Measurements from ENCODE around the gene B3GNT7. TPM values are rescaled to one million over a fixed set of nuclear protein-coding genes. Genes with fewer than 3 reads are reported as not detected.
"Not testable (repeated sequence)": the region's sequence is repeated elsewhere in the genome, so short reads cannot be mapped to it uniquely, and the experiment has no call there.

The B3GNT7 gene
- total and polyA plus RNA-seq, 5 donors from 2014 or later: not detected

DNA sequence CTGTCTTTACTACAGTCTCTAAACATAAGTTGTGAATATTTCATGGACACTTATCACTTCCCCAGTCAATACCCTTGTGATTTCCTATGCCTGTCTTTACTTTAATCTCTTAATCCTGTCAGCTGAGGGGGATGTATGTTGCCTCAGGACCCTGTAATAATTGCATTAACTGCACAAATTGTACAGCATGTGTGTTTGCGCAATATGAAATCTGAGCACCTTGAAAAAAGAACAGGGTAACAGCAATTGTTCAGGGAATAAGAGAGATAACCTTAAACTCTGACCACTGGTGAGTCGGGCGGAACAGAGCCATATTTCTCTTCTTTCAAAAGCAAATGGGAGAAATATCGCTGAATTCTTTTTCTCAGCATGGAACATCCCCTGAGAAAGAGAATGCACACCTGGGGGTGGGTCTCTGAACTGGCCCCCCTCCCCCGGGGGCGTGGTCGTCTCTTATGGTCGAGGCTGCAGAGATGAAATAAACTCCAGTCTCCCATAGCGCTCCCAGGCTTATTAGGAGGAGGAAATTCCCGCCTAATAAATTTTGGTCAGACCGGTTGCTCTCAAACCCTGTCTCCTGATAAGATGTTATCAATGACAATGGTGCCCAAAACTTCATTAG lies 19.4 kb upstream of the B3GNT7 start:
- H3K27me3 Mint-ChIP-seq: peaks cover 14% of the 10 kb centered on the region
- H3K4me3 ChIP-seq (ENCODE audit: low read depth, low read length); H3K27ac Mint-ChIP-seq; H3K36me3 Mint-ChIP-seq; H3K4me1 Mint-ChIP-seq; H3K27me3 ChIP-seq (ENCODE audit: control insufficient read depth, insufficient read depth, low read length); ATAC-seq (ENCODE audit: low read depth in 2 of 2); H3K27ac ChIP-seq (ENCODE audit: insufficient read depth, low read length, poor library complexity, severe bottlenecking); H3K36me3 ChIP-seq (ENCODE audit: control insufficient read depth, insufficient read depth, low read length); H3K4me1 ChIP-seq (ENCODE audit: control insufficient read depth, insufficient read depth, low read length, poor library complexity, severe bottlenecking); H3K9me3 ChIP-seq (ENCODE audit: control insufficient read depth in 2 of 2, low read length in 2 of 2); H3K4me3 Mint-ChIP-seq; H3K9me3 Mint-ChIP-seq; DNase-seq: not testable (repeated sequence)

DNA sequence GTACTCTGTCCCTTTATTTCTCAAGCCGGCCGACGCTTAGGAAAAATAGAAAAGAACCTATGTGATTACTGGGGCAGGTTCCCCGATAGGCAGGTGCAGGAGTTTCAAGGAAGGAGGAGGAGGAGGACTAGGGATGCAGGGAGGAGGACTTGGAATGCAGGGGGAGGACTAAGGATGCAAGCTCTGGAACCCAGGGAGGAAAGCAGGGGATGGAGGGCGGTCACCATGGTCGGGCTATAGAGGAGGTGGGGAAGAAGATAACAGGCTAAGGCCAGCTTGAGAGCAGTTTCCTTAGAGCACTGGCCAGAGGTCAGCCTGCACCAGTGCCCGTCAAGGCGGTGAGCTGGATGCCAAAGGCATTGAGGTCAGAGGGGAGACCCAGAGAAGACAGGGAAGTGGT lies 18.7 kb upstream of the B3GNT7 start:
- no peak for ATAC-seq (ENCODE audit: low read depth in 2 of 2)
- H3K9me3 Mint-ChIP-seq: peaks cover 0 to 3% (median 0%) of the 10 kb centered on the region in 7 donors

DNA sequence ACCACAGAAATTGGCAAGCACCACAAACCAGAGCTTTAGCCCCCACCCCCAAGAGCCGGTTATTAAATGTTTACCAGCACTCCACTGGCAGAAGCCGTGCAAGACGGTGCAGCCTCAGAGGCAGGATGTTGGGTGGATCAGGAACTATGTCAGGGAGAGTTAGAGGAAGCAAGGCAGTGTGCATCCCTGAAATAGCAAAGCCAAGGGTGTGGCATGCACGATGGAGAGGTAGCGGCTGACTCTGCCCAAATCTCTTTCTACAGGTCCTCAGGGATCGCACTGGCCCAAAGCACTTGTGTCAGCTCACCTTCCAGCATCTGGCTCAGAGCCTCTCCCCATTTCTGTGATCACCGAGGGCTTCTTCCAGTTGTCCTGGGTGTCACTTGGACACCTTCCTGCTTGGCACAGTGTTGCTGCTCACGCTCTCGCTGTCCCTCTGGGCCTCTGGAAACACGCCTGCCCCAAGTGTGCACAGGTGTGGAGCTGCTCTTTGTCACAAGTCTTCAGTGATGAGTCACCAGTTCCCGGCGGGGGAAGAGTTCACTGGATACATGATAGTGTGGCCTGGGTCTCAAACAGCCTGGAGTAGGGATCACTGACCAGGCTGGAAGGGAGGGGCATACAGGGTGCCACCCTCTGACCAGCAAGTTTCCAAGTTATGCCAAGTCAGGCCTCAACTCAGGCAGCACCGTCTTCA lies 17.3 kb upstream of the B3GNT7 start:
- ATAC-seq (ENCODE audit: low read depth in 2 of 2): no peak
- H3K9me3 ChIP-seq (ENCODE audit: control insufficient read depth in 2 of 2, low read length in 2 of 2): no peaks in the 10 kb centered on the region
- no peaks in the 10 kb centered on the region for H3K36me3 ChIP-seq (ENCODE audit: control insufficient read depth, insufficient read depth, low read length)
- no peaks in the 10 kb centered on the region for H3K4me1 ChIP-seq (ENCODE audit: control insufficient read depth, insufficient read depth, low read length, poor library complexity, severe bottlenecking)
- H3K36me3 Mint-ChIP-seq: no peaks in the 10 kb centered on the region
- no peak overlapping the region for H3K4me3 ChIP-seq (ENCODE audit: low read depth, low read length)
- peaks cover 0 to 3% (median 0%) of the 10 kb centered on the region in 7 donors for H3K9me3 Mint-ChIP-seq
- H3K27me3 Mint-ChIP-seq: peaks cover 14% of the 10 kb centered on the region
- H3K27ac ChIP-seq (ENCODE audit: insufficient read depth, low read length, poor library complexity, severe bottlenecking): no peak overlapping the region
- H3K4me3 Mint-ChIP-seq: no peak overlapping the region
- no peaks in the 10 kb centered on the region for H3K4me1 Mint-ChIP-seq
- H3K27me3 ChIP-seq (ENCODE audit: control insufficient read depth, insufficient read depth, low read length): no peaks in the 10 kb centered on the region
- H3K27ac Mint-ChIP-seq: no peak overlapping the region
- DNase-seq: no peak

More for the DNA sequence above, 18.7 kb upstream of the B3GNT7 start:
- Mint-ChIP-seq H3K4me3 (no peak overlapping the region), H3K4me1 (no peaks in the 10 kb centered on the region), H3K27ac (no peak overlapping the region), H3K36me3 (no peaks in the 10 kb centered on the region), H3K27me3 (peaks cover 14% of the 10 kb centered on the region)
- no peaks in the 10 kb centered on the region for H3K4me1 ChIP-seq (ENCODE audit: control insufficient read depth, insufficient read depth, low read length, poor library complexity, severe bottlenecking)
- no peak overlapping the region for H3K27ac ChIP-seq (ENCODE audit: insufficient read depth, low read length, poor library complexity, severe bottlenecking)
- H3K9me3 ChIP-seq (ENCODE audit: control insufficient read depth in 2 of 2, low read length in 2 of 2): no peaks in the 10 kb centered on the region
- no peaks in the 10 kb centered on the region for H3K36me3 ChIP-seq (ENCODE audit: control insufficient read depth, insufficient read depth, low read length)
- H3K4me3 ChIP-seq (ENCODE audit: low read depth, low read length): no peak overlapping the region
- no peaks in the 10 kb centered on the region for H3K27me3 ChIP-seq (ENCODE audit: control insufficient read depth, insufficient read depth, low read length)
- DNase-seq: no peak

DNA sequence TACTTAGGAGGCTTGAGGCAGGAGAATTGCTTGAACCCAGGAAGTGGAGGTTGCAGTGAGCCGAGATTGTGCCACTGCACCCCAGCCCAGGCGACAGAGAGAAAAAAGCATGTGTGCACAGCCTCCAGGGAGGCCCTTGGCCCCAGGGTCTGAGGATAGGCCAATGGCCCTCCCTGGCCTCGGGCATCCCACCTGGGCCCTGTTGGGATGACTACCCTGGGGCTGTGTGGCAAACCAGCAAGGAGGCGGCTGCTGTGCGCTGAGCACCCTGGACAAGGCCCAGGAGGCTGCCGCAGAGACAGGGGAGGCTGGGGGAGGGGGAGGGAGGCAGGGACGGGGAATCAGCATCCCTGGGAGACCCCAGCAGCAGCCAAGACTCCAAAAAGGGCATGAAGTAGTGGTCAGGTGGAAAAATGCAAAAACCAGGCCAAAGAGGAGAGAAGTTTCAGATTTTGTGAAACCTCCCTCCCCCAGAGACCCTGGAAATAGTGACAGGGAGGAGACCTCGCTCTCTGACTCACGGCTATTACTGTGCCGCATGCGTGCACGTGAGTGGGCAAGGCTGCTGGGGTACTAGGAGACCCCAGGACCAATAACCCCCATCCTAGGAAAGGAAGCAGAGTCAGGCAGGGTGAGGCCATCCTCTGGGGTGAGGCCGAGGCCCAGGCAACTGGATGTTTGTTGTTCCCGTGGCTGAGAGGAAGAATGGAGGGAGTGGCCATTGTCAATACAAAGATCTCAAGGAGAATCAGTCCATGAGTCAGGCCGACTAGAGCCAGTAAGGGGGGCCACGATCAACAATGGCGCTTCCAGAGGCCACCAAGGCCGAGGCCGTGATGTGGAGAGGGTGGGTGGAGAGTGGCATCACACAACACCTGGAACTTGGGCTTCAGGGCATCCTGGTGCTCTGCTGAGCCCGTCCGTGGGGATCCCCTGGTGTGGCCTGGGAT lies 16.0 kb upstream of the B3GNT7 start:
- Mint-ChIP-seq H3K27me3 (peaks cover 15% of the 10 kb centered on the region), H3K4me3 (no peak overlapping the region), H3K36me3 (no peaks in the 10 kb centered on the region), H3K27ac (no peak overlapping the region), H3K4me1 (no peaks in the 10 kb centered on the region), H3K9me3 (peaks cover 0 to 4% (median 0%) of the 10 kb centered on the region in 7 donors)
- ATAC-seq (ENCODE audit: low read depth in 2 of 2) (no peak), DNase-seq (no peak)
- Histone ChIP-seq H3K4me1 (ENCODE audit: control insufficient read depth, insufficient read depth, low read length, poor library complexity, severe bottlenecking) (no peaks in the 10 kb centered on the region), H3K4me3 (ENCODE audit: low read depth, low read length) (no peak overlapping the region), H3K9me3 (ENCODE audit: control insufficient read depth in 2 of 2, low read length in 2 of 2) (no peaks in the 10 kb centered on the region), H3K36me3 (ENCODE audit: control insufficient read depth, insufficient read depth, low read length) (no peaks in the 10 kb centered on the region), H3K27me3 (ENCODE audit: control insufficient read depth, insufficient read depth, low read length) (no peaks in the 10 kb centered on the region), H3K27ac (ENCODE audit: insufficient read depth, low read length, poor library complexity, severe bottlenecking) (no peak overlapping the region)

DNA sequence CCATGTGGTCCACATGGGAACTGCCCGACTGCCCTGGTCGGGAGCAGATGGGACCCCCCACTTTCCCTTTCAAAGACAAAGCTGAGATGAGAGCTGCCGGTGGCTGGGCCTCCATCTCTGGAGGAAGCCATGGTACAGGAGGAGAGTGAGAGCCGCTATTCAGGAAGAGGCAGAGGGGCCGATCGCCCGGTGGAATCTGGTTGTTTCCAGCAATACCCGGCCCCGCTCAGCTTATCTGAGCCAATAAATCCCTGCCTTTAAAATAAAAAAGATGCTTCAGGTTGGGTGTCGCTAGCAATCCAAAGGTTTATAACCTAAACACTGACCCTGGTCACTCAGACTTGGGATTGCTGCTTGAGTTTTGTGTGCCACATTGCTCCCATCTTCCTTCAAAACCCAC lies 15.2 kb upstream of the B3GNT7 start:
- no peak overlapping the region for H3K4me3 ChIP-seq (ENCODE audit: low read depth, low read length)
- H3K36me3 ChIP-seq (ENCODE audit: control insufficient read depth, insufficient read depth, low read length): no peaks in the 10 kb centered on the region
- Mint-ChIP-seq H3K4me3 (no peak overlapping the region), H3K27me3 (peaks cover 23% of the 10 kb centered on the region), H3K27ac (no peak overlapping the region), H3K36me3 (no peaks in the 10 kb centered on the region), H3K9me3 (peaks cover 0 to 7% (median 4%) of the 10 kb centered on the region in 7 donors), H3K4me1 (no peaks in the 10 kb centered on the region)
- no peaks in the 10 kb centered on the region for H3K4me1 ChIP-seq (ENCODE audit: control insufficient read depth, insufficient read depth, low read length, poor library complexity, severe bottlenecking)
- no peaks in the 10 kb centered on the region for H3K9me3 ChIP-seq (ENCODE audit: control insufficient read depth in 2 of 2, low read length in 2 of 2)
- H3K27me3 ChIP-seq (ENCODE audit: control insufficient read depth, insufficient read depth, low read length): no peaks in the 10 kb centered on the region
- ATAC-seq (ENCODE audit: low read depth in 2 of 2) (no peak), DNase-seq (no peak)
- H3K27ac ChIP-seq (ENCODE audit: insufficient read depth, low read length, poor library complexity, severe bottlenecking): no peak overlapping the region

DNA sequence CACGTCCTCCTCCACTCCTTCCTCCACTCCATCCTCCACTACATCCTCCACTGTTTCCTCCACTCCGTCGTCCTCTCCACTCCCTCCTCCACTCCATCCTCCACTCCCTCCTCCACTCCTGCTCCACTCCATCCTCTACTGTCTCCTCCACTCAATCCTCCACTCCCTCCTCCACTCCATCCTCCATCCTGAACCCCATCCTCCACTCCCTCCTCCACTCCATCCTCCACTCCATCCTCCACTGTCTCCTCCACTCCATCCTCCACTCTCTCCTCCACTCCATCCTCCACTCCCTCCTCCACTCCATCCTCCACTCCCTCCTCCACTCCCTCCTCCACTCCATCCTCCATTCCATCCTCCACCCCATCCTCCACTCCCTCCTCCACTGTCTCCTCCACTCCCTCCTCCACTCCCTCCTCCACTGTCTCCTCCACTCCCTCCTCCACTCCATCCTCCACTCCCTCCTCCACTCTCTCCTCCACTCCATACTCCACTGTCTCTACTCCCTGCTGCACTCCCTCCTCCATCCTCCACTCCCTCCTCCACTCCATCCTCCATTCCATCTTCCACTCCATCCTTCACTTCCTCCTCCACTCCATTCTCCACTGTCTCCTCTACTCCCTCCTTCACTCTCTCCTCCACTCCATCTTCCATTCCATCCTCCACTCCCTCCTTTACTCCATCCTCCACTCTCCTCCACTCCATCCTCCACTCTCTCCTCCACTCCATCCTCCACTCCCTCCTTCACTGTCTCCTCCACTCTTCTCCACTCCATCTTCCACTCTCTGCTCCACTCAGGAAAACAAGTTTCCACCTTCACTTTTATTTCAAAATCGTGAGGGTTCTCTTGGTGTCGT lies 14.3 kb upstream of the B3GNT7 start:
- Mint-ChIP-seq H3K27me3 (peaks cover 23% of the 10 kb centered on the region), H3K4me1 (no peaks in the 10 kb centered on the region)

DNA sequence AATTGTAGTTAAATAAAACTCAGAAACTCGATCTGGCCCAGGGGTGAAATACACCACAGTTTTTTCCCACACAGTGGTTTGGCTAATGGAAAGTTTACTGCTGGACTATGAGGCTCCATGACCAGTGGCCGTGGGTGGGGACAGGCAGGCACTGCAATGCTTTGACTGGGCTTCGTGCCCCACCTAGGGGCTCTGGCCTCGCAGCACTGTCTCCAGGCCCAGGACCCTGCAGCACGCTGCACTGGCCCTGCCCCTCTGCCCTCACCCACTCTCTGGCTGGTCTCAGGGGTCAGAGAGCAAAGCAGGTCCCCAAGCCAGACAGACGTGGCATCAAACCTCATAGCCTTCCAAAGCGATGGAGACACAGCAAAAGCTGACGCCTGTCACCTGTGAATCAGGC lies 13.4 kb upstream of the B3GNT7 start:
- no peaks in the 10 kb centered on the region for H3K4me1 Mint-ChIP-seq
- no peaks in the 10 kb centered on the region for H3K27me3 ChIP-seq (ENCODE audit: control insufficient read depth, insufficient read depth, low read length)
- no peak overlapping the region for H3K4me3 ChIP-seq (ENCODE audit: low read depth, low read length)
- H3K36me3 ChIP-seq (ENCODE audit: control insufficient read depth, insufficient read depth, low read length): no peaks in the 10 kb centered on the region
- no peaks in the 10 kb centered on the region for H3K9me3 ChIP-seq (ENCODE audit: control insufficient read depth in 2 of 2, low read length in 2 of 2)
- ATAC-seq (ENCODE audit: low read depth in 2 of 2): no peak
- H3K27me3 Mint-ChIP-seq: peaks cover 17% of the 10 kb centered on the region
- H3K4me3 Mint-ChIP-seq: no peak overlapping the region
- no peak overlapping the region for H3K27ac Mint-ChIP-seq
- no peak overlapping the region for H3K27ac ChIP-seq (ENCODE audit: insufficient read depth, low read length, poor library complexity, severe bottlenecking)
- DNase-seq: no peak
- H3K9me3 Mint-ChIP-seq: peaks cover 0 to 10% (median 4%) of the 10 kb centered on the region in 7 donors
- no peaks in the 10 kb centered on the region for H3K36me3 Mint-ChIP-seq
- H3K4me1 ChIP-seq (ENCODE audit: control insufficient read depth, insufficient read depth, low read length, poor library complexity, severe bottlenecking): no peaks in the 10 kb centered on the region

More for the DNA sequence above, 14.3 kb upstream of the B3GNT7 start:
- Histone ChIP-seq H3K9me3 (ENCODE audit: control insufficient read depth in 2 of 2, low read length in 2 of 2) (no peaks in the 10 kb centered on the region), H3K27ac (ENCODE audit: insufficient read depth, low read length, poor library complexity, severe bottlenecking) (no peak overlapping the region), H3K4me1 (ENCODE audit: control insufficient read depth, insufficient read depth, low read length, poor library complexity, severe bottlenecking) (no peaks in the 10 kb centered on the region), H3K4me3 (ENCODE audit: low read depth, low read length) (no peak overlapping the region), H3K36me3 (ENCODE audit: control insufficient read depth, insufficient read depth, low read length) (no peaks in the 10 kb centered on the region), H3K27me3 (ENCODE audit: control insufficient read depth, insufficient read depth, low read length) (no peaks in the 10 kb centered on the region)
- H3K36me3 Mint-ChIP-seq: no peaks in the 10 kb centered on the region
- H3K27ac Mint-ChIP-seq: no peak overlapping the region
- DNase-seq (no peak), ATAC-seq (ENCODE audit: low read depth in 2 of 2) (no peak)
- H3K9me3 Mint-ChIP-seq: peaks cover 0 to 10% (median 4%) of the 10 kb centered on the region in 7 donors
- no peak overlapping the region for H3K4me3 Mint-ChIP-seq
